K562 treated with DMSO at 1 percent for 48 hours (cell line): ENCODE results near the gene NBPF8. TPM values are rescaled to one million over a fixed set of nuclear protein-coding genes. Genes with fewer than 3 reads are reported as not detected.

ENCODE experiments used
- total RNA-seq: library from RNA; unstranded; fragments of 300-600 nt; gene quantifications from 2 replicates; pipeline ENCODE4 v1.2.3, GENCODE V29; 2022; ENCODE audit warnings: low replicate concordance; ENCODE audit errors: extremely low read depth

The NBPF8 gene
- total RNA-seq: not detected in 2 replicates

GRCh38 chr1:120414911-120415480 is at the start of gene NBPF8:
Gene NBPF8, plus strand, starts transcription at chr1:120415035. Its CDS starts 21,488 bp downstream, at chr1:120436523.

Other genes with a start within 250 kb of the NBPF8 start
- gene SEC22B, start 238.5 kb upstream of the NBPF8 start, total RNA-seq: not detected in 2 replicates